Medulla oblongata (tissue), 1 donor: ENCODE data around the gene PITHD1.
A peak's percentile ranks its signal among the peaks of the same experiment; 100 is the strongest.
"Not testable (repeated sequence)": the region's sequence is repeated elsewhere in the genome, so short reads cannot be mapped to it uniquely, and the experiment has no call there.

Experiments used
- DNase-seq: peaks from one replicate; pipeline ENCODE4 v3.0.0-alpha.2; 2015; ENCODE audit errors: extremely low spot score

Gene PITHD1

GRCh38 chr1:23825762-23826522 lies 47.7 kb downstream of the PITHD1 start:
- DNase-seq = peak; percentile 18

- DNase-seq = not testable (repeated sequence)
These were observed 48.4 kb downstream of the PITHD1 start for GRCh38 chr1:23826590-23826989.

- no peak for DNase-seq
These were observed 49.5 kb downstream of the PITHD1 start for GRCh38 chr1:23827717-23828116.

GRCh38 chr1:23834156-23834555 lies 55.9 kb downstream of the PITHD1 start:
- DNase-seq = not testable (repeated sequence)

GRCh38 chr1:23836037-23836436 lies 57.8 kb downstream of the PITHD1 start:
- DNase-seq = no peak
